Adrenal gland (tissue), 5 donors: Measurements from ENCODE around the gene PAX6.

Source experiments
- POLR2A ChIP-seq, 2 donors: fragments of 450-650 bp; IDR thresholded peaks; one replicate each; pipeline ENCODE4 v1.6.1; 2017; ENCODE audit warnings: antibody characterized with exemption in 2 of 2, mild to moderate bottlenecking in 2 of 2, moderate library complexity in 1 of 2
- TF ChIP-seq, protein P1 (sequence below), 6 experiments: fragments of 450-650 bp in 4 of 6; fragments of 200-600 bp in 2 of 6; sonication (generic) in 1 of 6; IDR thresholded peaks; 1 replicate in 5 of 6; 2 replicates in 1 of 6; pipeline versions ENCODE4 v1.5.1 to v1.8.0; 2016 to 2021; ENCODE audit warnings: antibody characterized with exemption in 6 of 6, mild to moderate bottlenecking in 2 of 6, moderate library complexity in 1 of 6
- donor health status: DM: no; HTN: no; CAD: no.

DNA sequence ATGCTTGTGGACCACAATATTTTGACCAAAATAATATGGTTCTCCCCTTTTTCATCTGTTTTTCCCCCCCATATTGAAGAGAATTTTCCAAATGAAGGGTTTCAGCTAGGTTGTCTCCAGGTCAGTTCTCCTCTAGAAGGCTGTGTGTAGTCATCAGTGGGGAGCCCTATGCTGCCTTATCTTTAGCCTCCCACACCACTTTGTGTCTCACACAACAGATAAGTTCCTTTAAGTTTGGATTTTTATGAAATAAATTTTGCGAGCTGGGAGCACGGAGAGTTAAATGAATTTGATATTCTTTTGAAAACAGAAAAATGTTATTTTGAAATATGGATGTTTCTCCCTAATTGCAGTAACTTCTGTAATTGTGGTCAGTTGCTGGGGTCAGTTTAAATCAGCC is 28.9 kb downstream of the PAX6 start:
- TF ChIP-seq, protein P1, sequence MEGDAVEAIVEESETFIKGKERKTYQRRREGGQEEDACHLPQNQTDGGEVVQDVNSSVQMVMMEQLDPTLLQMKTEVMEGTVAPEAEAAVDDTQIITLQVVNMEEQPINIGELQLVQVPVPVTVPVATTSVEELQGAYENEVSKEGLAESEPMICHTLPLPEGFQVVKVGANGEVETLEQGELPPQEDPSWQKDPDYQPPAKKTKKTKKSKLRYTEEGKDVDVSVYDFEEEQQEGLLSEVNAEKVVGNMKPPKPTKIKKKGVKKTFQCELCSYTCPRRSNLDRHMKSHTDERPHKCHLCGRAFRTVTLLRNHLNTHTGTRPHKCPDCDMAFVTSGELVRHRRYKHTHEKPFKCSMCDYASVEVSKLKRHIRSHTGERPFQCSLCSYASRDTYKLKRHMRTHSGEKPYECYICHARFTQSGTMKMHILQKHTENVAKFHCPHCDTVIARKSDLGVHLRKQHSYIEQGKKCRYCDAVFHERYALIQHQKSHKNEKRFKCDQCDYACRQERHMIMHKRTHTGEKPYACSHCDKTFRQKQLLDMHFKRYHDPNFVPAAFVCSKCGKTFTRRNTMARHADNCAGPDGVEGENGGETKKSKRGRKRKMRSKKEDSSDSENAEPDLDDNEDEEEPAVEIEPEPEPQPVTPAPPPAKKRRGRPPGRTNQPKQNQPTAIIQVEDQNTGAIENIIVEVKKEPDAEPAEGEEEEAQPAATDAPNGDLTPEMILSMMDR (IDR thresholded peaks at IDR 0.05), result no peak
- TF ChIP-seq POLR2A (IDR thresholded peaks at IDR 0.05), result no peak
